Measurements from ENCODE around the gene ANKRD37. TPM values are rescaled to one million over a fixed set of nuclear protein-coding genes. Genes with fewer than 3 reads are reported as not detected.
A peak's percentile ranks its signal among the peaks of the same experiment; 100 is the strongest.

Gene ANKRD37
- total and polyA plus RNA-seq, 9 of the 15 experiments (the other 6 are each of a cell fraction or from before 2014, with no cell fraction given), result 1.3 to 53.7 (median 3.6) TPM

DNA sequence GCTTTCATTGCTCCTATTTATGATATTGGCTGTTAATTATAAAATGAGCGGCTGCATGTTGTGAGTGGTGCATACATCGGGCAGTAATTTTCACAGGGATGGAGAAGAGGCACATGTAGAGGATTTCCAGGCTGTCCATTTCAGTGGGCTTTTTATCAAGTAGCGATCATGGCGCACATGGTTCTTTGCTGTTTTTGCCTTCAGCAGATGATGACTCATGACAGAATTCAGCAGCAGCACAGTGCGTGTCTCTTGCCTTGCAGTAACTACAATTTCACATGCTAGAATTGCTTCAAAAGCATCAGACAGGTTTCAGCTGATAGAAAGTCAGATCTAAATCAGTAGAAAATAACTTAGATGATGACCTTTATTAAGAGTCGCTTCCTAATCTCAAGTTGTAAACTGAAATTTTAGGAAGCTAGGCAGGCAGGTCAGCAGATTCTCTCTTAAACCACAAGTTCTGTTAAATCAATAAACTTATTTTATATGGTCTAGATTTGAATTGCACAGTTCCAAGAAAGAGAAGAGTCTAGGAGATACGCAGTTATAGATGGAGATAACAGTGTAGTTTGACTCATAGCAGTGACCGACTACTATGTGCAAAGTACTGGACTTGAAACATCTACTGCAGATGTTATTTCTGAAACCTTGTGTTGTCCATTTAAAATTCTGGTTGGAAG lies 36.7 kb upstream of the ANKRD37 start (continued):
- TF ChIP-seq, protein P1, sequence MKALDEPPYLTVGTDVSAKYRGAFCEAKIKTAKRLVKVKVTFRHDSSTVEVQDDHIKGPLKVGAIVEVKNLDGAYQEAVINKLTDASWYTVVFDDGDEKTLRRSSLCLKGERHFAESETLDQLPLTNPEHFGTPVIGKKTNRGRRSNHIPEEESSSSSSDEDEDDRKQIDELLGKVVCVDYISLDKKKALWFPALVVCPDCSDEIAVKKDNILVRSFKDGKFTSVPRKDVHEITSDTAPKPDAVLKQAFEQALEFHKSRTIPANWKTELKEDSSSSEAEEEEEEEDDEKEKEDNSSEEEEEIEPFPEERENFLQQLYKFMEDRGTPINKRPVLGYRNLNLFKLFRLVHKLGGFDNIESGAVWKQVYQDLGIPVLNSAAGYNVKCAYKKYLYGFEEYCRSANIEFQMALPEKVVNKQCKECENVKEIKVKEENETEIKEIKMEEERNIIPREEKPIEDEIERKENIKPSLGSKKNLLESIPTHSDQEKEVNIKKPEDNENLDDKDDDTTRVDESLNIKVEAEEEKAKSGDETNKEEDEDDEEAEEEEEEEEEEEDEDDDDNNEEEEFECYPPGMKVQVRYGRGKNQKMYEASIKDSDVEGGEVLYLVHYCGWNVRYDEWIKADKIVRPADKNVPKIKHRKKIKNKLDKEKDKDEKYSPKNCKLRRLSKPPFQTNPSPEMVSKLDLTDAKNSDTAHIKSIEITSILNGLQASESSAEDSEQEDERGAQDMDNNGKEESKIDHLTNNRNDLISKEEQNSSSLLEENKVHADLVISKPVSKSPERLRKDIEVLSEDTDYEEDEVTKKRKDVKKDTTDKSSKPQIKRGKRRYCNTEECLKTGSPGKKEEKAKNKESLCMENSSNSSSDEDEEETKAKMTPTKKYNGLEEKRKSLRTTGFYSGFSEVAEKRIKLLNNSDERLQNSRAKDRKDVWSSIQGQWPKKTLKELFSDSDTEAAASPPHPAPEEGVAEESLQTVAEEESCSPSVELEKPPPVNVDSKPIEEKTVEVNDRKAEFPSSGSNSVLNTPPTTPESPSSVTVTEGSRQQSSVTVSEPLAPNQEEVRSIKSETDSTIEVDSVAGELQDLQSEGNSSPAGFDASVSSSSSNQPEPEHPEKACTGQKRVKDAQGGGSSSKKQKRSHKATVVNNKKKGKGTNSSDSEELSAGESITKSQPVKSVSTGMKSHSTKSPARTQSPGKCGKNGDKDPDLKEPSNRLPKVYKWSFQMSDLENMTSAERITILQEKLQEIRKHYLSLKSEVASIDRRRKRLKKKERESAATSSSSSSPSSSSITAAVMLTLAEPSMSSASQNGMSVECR (CRISPR knock-in tag; IDR thresholded peaks at IDR 0.05), result no peak
- TF ChIP-seq ZNF589 (CRISPR knock-in tag; IDR thresholded peaks at IDR 0.05; ENCODE audit: low read depth) (0 out of 2 replicates have a peak, but pooled peaks have one; percentile 23), MXI1 (IDR thresholded peaks at IDR 0.05; ENCODE audit: low read depth, low read length) (no peak), CREM (IDR thresholded peaks at IDR 0.05; ENCODE audit: low read depth) (peak; percentile 39; the same call in 1 of the 2 replicates), NFE2L1 (tag; IDR thresholded peaks at IDR 0.05; ENCODE audit: borderline replicate concordance, low read depth) (no peak), ZNF121 (CRISPR knock-in tag; conservative IDR thresholded peaks at IDR 0.05) (no peak), MAFK (IDR thresholded peaks at IDR 0.05; ENCODE audit: low read length) (peak; percentile 37; the same call in 1 of the 2 replicates), MGA (IDR thresholded peaks at IDR 0.05) (peak; percentile 72)
- TF ChIP-seq, protein P2, sequence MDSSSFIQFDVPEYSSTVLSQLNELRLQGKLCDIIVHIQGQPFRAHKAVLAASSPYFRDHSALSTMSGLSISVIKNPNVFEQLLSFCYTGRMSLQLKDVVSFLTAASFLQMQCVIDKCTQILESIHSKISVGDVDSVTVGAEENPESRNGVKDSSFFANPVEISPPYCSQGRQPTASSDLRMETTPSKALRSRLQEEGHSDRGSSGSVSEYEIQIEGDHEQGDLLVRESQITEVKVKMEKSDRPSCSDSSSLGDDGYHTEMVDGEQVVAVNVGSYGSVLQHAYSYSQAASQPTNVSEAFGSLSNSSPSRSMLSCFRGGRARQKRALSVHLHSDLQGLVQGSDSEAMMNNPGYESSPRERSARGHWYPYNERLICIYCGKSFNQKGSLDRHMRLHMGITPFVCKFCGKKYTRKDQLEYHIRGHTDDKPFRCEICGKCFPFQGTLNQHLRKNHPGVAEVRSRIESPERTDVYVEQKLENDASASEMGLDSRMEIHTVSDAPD (CRISPR knock-in tag; IDR thresholded peaks at IDR 0.05), result no peak

Measured in K562 (cell line).